GM23248 (cell line): ENCODE results near the gene SHISAL2A.

ENCODE experiments used
- EZH2 ChIP-seq: fragments of 200-600 bp; sonication (generic); IDR thresholded peaks from 2 replicates; pipeline ENCODE4 v1.6.1; 2018; ENCODE audit warnings: antibody characterized with exemption, mild to moderate bottlenecking; ENCODE audit not compliant: insufficient read depth, poor library complexity, severe bottlenecking
- EZH2phosphoT487 ChIP-seq: fragments of 200-600 bp; sonication (generic); IDR thresholded peaks from 2 replicates; pipeline ENCODE4 v1.6.1; 2018; ENCODE audit warnings: antibody characterized with exemption, moderate library complexity, mild to moderate bottlenecking, low read depth; ENCODE audit not compliant: insufficient read depth

DNA sequence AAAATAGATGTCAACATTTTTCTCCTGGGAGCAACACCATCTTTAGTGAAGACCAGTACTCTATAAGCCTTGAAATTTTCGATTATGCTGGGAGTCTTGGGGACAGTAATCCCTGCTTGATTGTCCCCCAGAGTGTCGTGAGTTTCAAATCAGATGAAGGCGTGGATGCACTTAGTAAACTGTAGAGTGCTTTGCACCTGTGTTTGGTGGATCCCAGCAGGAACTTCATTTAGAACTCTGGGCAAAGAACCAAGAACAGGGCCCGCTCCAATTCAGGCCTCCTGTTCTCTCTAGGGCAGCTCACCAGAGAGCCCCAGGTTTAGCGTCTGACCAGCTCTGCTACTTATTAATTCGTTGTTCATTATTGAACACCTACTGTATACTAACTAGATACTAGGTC, 29.3 kb upstream of the SHISAL2A start:
- no peak for TF ChIP-seq EZH2
- TF ChIP-seq EZH2phosphoT487: no peak
